Islet precursor cell (in vitro differentiated cells): ENCODE data around the gene OBSCN.

Experiments
- DNase-seq: peaks from one replicate; pipeline ENCODE4 v3.0.0-alpha.2; 2018

The OBSCN gene

GRCh38 chr1:228408869-228409805 is 201.3 kb downstream of the OBSCN start:
- no peak for DNase-seq

GRCh38 chr1:228410015-228410414 is 202.2 kb downstream of the OBSCN start:
- no peak for DNase-seq

GRCh38 chr1:228410671-228411070 is 202.8 kb downstream of the OBSCN start:
- no peak for DNase-seq

GRCh38 chr1:228411121-228411520 is 203.3 kb downstream of the OBSCN start:
- DNase-seq = no peak

- DNase-seq = no peak
Observed at GRCh38 chr1:228411548-228412430, 203.9 kb downstream of the OBSCN start.

GRCh38 chr1:228413241-228414010 is 205.6 kb downstream of the OBSCN start:
- peak; percentile 37 for DNase-seq

- DNase-seq = peak; percentile 48
Observed at GRCh38 chr1:228414511-228415211, 206.8 kb downstream of the OBSCN start.

GRCh38 chr1:228415221-228415620 is 207.4 kb downstream of the OBSCN start:
- no peak for DNase-seq

- no peak for DNase-seq
Observed at GRCh38 chr1:228415853-228416216, 208.0 kb downstream of the OBSCN start.

- DNase-seq = peak; percentile 91
Observed at GRCh38 chr1:228416217-228416933, 208.5 kb downstream of the OBSCN start, which contains the start of gene TRIM17. TRIM17 (minus strand) TSS chr1:228416861; CDS start chr1:228415072, 1,789 bp downstream.

GRCh38 chr1:228417061-228417460 is 209.2 kb downstream of the OBSCN start:
- DNase-seq = no peak

- DNase-seq = peak; percentile 75
Observed at GRCh38 chr1:228417483-228418203, 209.8 kb downstream of the OBSCN start.

- DNase-seq = peak; percentile 82
Observed at GRCh38 chr1:228420968-228421826, 213.4 kb downstream of the OBSCN start.

GRCh38 chr1:228423404-228424053 is 215.7 kb downstream of the OBSCN start:
- no peak for DNase-seq

- no peak for DNase-seq
Observed at GRCh38 chr1:228424685-228425660, 217.1 kb downstream of the OBSCN start.

GRCh38 chr1:228426518-228427175 is 218.8 kb downstream of the OBSCN start:
- no peak for DNase-seq

GRCh38 chr1:228428412-228428811 is 220.6 kb downstream of the OBSCN start:
- DNase-seq = no peak
